Hepatocyte (in vitro differentiated cells): ENCODE results near the gene RIPK4. TPM values are rescaled to one million over a fixed set of nuclear protein-coding genes. Genes with fewer than 3 reads are reported as not detected.

Experiments
- DNase-seq: peaks from one replicate; pipeline ENCODE4 v3.0.0-alpha.2; 2016; ENCODE audit warnings: low spot score
- H2AFZ ChIP-seq: fragments of 200-600 bp; sonication (generic); 2 replicates; pipeline ENCODE4 v1.6.0; 2016; ENCODE audit warnings: antibody characterized with exemption, mild to moderate bottlenecking
- H3K27ac ChIP-seq: fragments of 200-600 bp; sonication (generic); 2 replicates; pipeline ENCODE4 v1.5.1; 2016; ENCODE audit warnings: mild to moderate bottlenecking
- H3K27me3 ChIP-seq: fragments of 200-600 bp; sonication (generic); 2 replicates; pipeline ENCODE4 v1.6.1; 2016
- H3K36me3 ChIP-seq: fragments of 200-600 bp; sonication (generic); replicated peaks from 2 replicates; pipeline ENCODE4 v1.5.1; 2016; ENCODE audit warnings: low read depth; ENCODE audit not compliant: insufficient read depth
- H3K4me1 ChIP-seq: fragments of 200-600 bp; sonication (generic); 2 replicates; pipeline ENCODE4 v1.5.1; 2016; ENCODE audit warnings: mild to moderate bottlenecking, moderate library complexity; ENCODE audit not compliant: insufficient read depth
- H3K4me2 ChIP-seq: fragments of 200-600 bp; sonication (generic); 2 replicates; pipeline ENCODE4 v1.6.0; 2016
- H3K4me3 ChIP-seq: fragments of 200-600 bp; sonication (generic); 2 replicates; pipeline ENCODE4 v1.5.1; 2016; ENCODE audit warnings: mild to moderate bottlenecking
- H3K79me2 ChIP-seq: fragments of 200-600 bp; sonication (generic); 2 replicates; pipeline ENCODE4 v1.6.0; 2017; ENCODE audit warnings: mild to moderate bottlenecking
- H3K9me2 ChIP-seq: fragments of 200-600 bp; sonication (generic); replicated peaks from 2 replicates; pipeline ENCODE4 v1.6.0; 2017; ENCODE audit warnings: mild to moderate bottlenecking; ENCODE audit not compliant: insufficient read depth
- H3K9me3 ChIP-seq: fragments of 200-600 bp; sonication (generic); 2 replicates; pipeline ENCODE4 v1.5.1; 2016; ENCODE audit warnings: low read depth, mild to moderate bottlenecking
- H4K20me1 ChIP-seq: fragments of 200-600 bp; sonication (generic); 2 replicates; pipeline ENCODE4 v1.6.0; 2016; ENCODE audit warnings: mild to moderate bottlenecking; ENCODE audit not compliant: insufficient read depth, poor library complexity, severe bottlenecking
- CTCF ChIP-seq: fragments of 200-600 bp; sonication (generic); IDR thresholded peaks from 2 replicates; pipeline ENCODE4 v1.5.1; 2016; ENCODE audit warnings: antibody characterized with exemption, mild to moderate bottlenecking; ENCODE audit not compliant: poor library complexity
- EZH2 ChIP-seq: fragments of 200-600 bp; sonication (generic); IDR thresholded peaks from 2 replicates; pipeline ENCODE4 v1.6.1; 2016; ENCODE audit warnings: antibody characterized with exemption, mild to moderate bottlenecking, borderline replicate concordance
- EZH2phosphoT487 ChIP-seq: fragments of 200-600 bp; sonication (generic); IDR thresholded peaks from one replicate; pipeline ENCODE4 v1.6.1; 2018; ENCODE audit warnings: antibody characterized with exemption, mild to moderate bottlenecking, low read depth, moderate library complexity; ENCODE audit not compliant: unreplicated experiment, severe bottlenecking
- WGBS: methylation state at CpG from one replicate; pipeline ENCODE4 v1.1.6; 2016; ENCODE audit warnings: low lambda C conversion rate; ENCODE audit errors: missing lambda C conversion rate; 5-methylcytosine and 5-hydroxymethylcytosine counted together
- polyA plus RNA-seq: library from polyadenylated mRNA; unstranded; fragments of >200 nt; fragmentation: Nextera tagmentation; extraction: Ambion mirVana; gene quantifications from 2 replicates; pipeline ENCODE4 v1.2.1, GENCODE V29; 2016
- total RNA-seq: library from RNA; depleted of rRNA; stranded (reverse); fragments of >200 nt; gene quantifications from 2 replicates; pipeline ENCODE4 v1.2.3, GENCODE V29; 2014

The RIPK4 gene
- total and polyA plus RNA-seq, 2 experiments from 2014 or later = 28.1 to 32.8 TPM

GRCh38 chr21:41759926-41760325 lies 6.9 kb downstream of the RIPK4 start:
- TF ChIP-seq EZH2 (no peak), CTCF (no peak), EZH2phosphoT487 (no peak)
- peaks cover 26% of the 10 kb centered on the region for H3K4me1 ChIP-seq
- H4K20me1 ChIP-seq = peaks cover 97% of the 10 kb centered on the region
- peaks cover 19% of the 10 kb centered on the region for H3K27me3 ChIP-seq
- no peak overlapping the region for H3K4me2 ChIP-seq
- no peak overlapping the region for H3K4me3 ChIP-seq
- no peaks in the 10 kb centered on the region for H3K9me2 ChIP-seq
- no peak overlapping the region for H3K27ac ChIP-seq
- no peaks in the 10 kb centered on the region for H3K36me3 ChIP-seq
- no peak overlapping the region for H2AFZ ChIP-seq
- WGBS = 87% methylated on average over 5 of the region's 5 CpGs
- no peak for DNase-seq
- H3K9me3 ChIP-seq = no peaks in the 10 kb centered on the region
- peaks cover 99% of the 10 kb centered on the region for H3K79me2 ChIP-seq

GRCh38 chr21:41759214-41759840 lies 7.5 kb downstream of the RIPK4 start:
- no peak overlapping the region for H3K4me3 ChIP-seq
- H3K9me2 ChIP-seq = no peaks in the 10 kb centered on the region
- DNase-seq = no peak
- no peak overlapping the region for H3K27ac ChIP-seq
- H3K27me3 ChIP-seq = peaks cover 19% of the 10 kb centered on the region
- H3K4me2 ChIP-seq = no peak overlapping the region
- 84% methylated on average over 11 of the region's 11 CpGs for WGBS
- H3K4me1 ChIP-seq = peaks cover 26% of the 10 kb centered on the region
- no peaks in the 10 kb centered on the region for H3K36me3 ChIP-seq
- TF ChIP-seq EZH2 = no peak
- no peak for TF ChIP-seq CTCF
- TF ChIP-seq EZH2phosphoT487 = no peak
- no peak overlapping the region for H2AFZ ChIP-seq
- peaks cover 97% of the 10 kb centered on the region for H4K20me1 ChIP-seq
- H3K9me3 ChIP-seq = no peaks in the 10 kb centered on the region
- peaks cover 99% of the 10 kb centered on the region for H3K79me2 ChIP-seq

GRCh38 chr21:41758550-41758949 lies 8.3 kb downstream of the RIPK4 start:
- Histone ChIP-seq H3K79me2 (peaks cover 99% of the 10 kb centered on the region), H3K36me3 (no peaks in the 10 kb centered on the region), H3K4me2 (no peak overlapping the region), H3K9me3 (no peaks in the 10 kb centered on the region), H3K9me2 (no peaks in the 10 kb centered on the region), H3K4me1 (peaks cover 26% of the 10 kb centered on the region), H2AFZ (no peak overlapping the region), H3K27ac (no peak overlapping the region), H3K27me3 (peaks cover 19% of the 10 kb centered on the region), H4K20me1 (peaks cover 98% of the 10 kb centered on the region), H3K4me3 (no peak overlapping the region)
- 79% methylated on average over 5 of the region's 5 CpGs for WGBS
- TF ChIP-seq EZH2phosphoT487 = no peak
- no peak for TF ChIP-seq CTCF
- TF ChIP-seq EZH2 = no peak
- DNase-seq = no peak
